OCI-LY7 (cell line): Measurements from ENCODE around the gene LDAH. TPM values are rescaled to one million over a fixed set of nuclear protein-coding genes. Genes with fewer than 3 reads are reported as not detected.

ENCODE experiments used
- BruUV-seq: library from RNA; stranded (reverse); fragments of 400-500 nt; replicated peaks from 2 replicates; lab custom pipeline; 2021; lab: Mats Ljungman, UMichigan
- CTCF ChIA-PET: fragments of 300-600 bp; sonication (Branson Sonifier 250); formaldehyde crosslinking; loops from one replicate; lab custom pipeline; 2022; ENCODE audit warnings: antibody characterized with exemption; ENCODE audit not compliant: unreplicated experiment; lab: Charles Lee
- POLR2A ChIA-PET: fragments of 300-600 bp; sonication (Branson Sonifier 250); formaldehyde crosslinking; loops from one replicate; lab custom pipeline; 2022; ENCODE audit warnings: antibody characterized with exemption; lab: Charles Lee
- DNase-seq: peaks from one replicate; pipeline ENCODE4 v3.0.0-alpha.2; 2015; ENCODE audit warnings: low spot score
- H2AFZ ChIP-seq: fragments of 200-600 bp; sonication (generic), shearing (Covaris generic); 2 replicates; pipeline ENCODE4 v1.6.1; 2014; ENCODE audit warnings: mild to moderate bottlenecking, antibody characterized with exemption, low read length, moderate library complexity
- H3K27ac ChIP-seq: fragments of 200-600 bp; sonication (generic); 2 replicates; pipeline ENCODE4 v1.5.1; 2014; ENCODE audit warnings: mixed run types, low read depth, mild to moderate bottlenecking, moderate library complexity, low read length, inconsistent platforms; ENCODE audit not compliant: poor library complexity, severe bottlenecking
- H3K36me3 ChIP-seq: fragments of 200-600 bp; sonication (generic); 2 replicates; pipeline ENCODE4 v1.6.1; 2014; ENCODE audit warnings: mild to moderate bottlenecking, antibody characterized with exemption, low read length, moderate library complexity, mixed read lengths; ENCODE audit not compliant: insufficient read depth
- H3K4me1 ChIP-seq: fragments of 200-600 bp; sonication (generic); 2 replicates; pipeline ENCODE4 v1.5.1; 2014; ENCODE audit warnings: mild to moderate bottlenecking, low read length; ENCODE audit not compliant: insufficient read depth, poor library complexity, severe bottlenecking
- H3K4me2 ChIP-seq: fragments of 200-600 bp; sonication (generic); 2 replicates; pipeline ENCODE4 v1.6.1; 2014; ENCODE audit warnings: mild to moderate bottlenecking, low read length
- H3K4me3 ChIP-seq: fragments of 200-600 bp; sonication (generic); 2 replicates; pipeline ENCODE4 v1.5.1; 2014; ENCODE audit warnings: mild to moderate bottlenecking, low read depth, low read length; ENCODE audit not compliant: poor library complexity, severe bottlenecking
- H3K79me2 ChIP-seq: fragments of 200-600 bp; sonication (generic); 2 replicates; pipeline ENCODE4 v1.6.1; 2016; ENCODE audit warnings: low read depth, mild to moderate bottlenecking, low read length, moderate library complexity, mixed read lengths; ENCODE audit not compliant: insufficient read depth
- H3K9me2 ChIP-seq: fragments of 200-600 bp; sonication (generic); 2 replicates; pipeline ENCODE4 v1.6.1; 2016; ENCODE audit warnings: mild to moderate bottlenecking, low read length, mixed read lengths; ENCODE audit not compliant: insufficient read depth
- H3K9me3 ChIP-seq: fragments of 200-600 bp; sonication (generic); 2 replicates; pipeline ENCODE4 v1.6.1; 2014; ENCODE audit warnings: mild to moderate bottlenecking, mixed run types, low read length, mixed read lengths
- H4K20me1 ChIP-seq: fragments of 200-600 bp; sonication (generic); 2 replicates; pipeline ENCODE4 v1.6.1; 2014; ENCODE audit warnings: mild to moderate bottlenecking, antibody characterized with exemption, low read length, moderate library complexity, mixed read lengths; ENCODE audit not compliant: insufficient read depth
- EZH2phosphoT487 ChIP-seq: fragments of 200-600 bp; sonication (generic); IDR thresholded peaks from 2 replicates; pipeline ENCODE4 v1.6.1; 2018; ENCODE audit warnings: low read depth, borderline replicate concordance, mild to moderate bottlenecking, mixed run types, antibody characterized with exemption, low read length, moderate library complexity, mixed read lengths
- intact Hi-C: fragments of 100-400 bp; cut with micrococcal nuclease; formaldehyde crosslinking; loops from one replicate; pipeline ENCODE4 v1.10.0; 2022; ENCODE audit not compliant: unreplicated experiment
- total RNA-seq, 2 experiments: library from RNA; depleted of rRNA in 1 of 2; stranded (reverse); fragments of >200 nt in 1 of 2; shearing (Covaris generic) in 1 of 2; gene quantifications; 2 replicates each; pipeline ENCODE4 v1.2.3, GENCODE V29; 2014 to 2022
- TF ChIP-seq, protein P1 (sequence below): fragments of 200-600 bp; sonication (generic); conservative IDR thresholded peaks from 2 replicates; pipeline ENCODE4 v1.5.1; 2014; ENCODE audit warnings: mild to moderate bottlenecking, antibody characterized with exemption, low read length, moderate library complexity, mixed read lengths

Gene LDAH
- total RNA-seq, 2 experiments from 2014 or later: 21.7 to 38.1 TPM

DNA sequence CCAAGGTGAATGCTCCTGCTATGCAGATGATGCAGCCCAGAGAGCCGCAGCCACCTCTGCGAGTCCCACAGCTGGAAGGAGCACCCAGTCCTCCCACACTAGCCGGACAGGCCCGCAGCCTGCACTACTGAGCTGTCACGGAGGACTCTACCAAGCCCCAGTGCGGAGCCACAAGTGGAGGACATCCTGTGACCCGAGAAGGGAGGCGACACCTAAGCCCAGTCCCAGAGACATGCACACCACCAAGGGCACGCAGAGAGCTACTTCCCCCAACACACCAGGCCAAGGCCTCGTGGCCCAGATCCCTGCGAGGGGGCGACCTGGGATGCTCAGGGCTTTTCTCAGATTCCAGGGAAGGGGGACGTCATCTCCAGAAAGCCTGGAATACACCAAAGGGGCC, 184.9 kb downstream of the LDAH start:
- TF ChIP-seq, protein P1, sequence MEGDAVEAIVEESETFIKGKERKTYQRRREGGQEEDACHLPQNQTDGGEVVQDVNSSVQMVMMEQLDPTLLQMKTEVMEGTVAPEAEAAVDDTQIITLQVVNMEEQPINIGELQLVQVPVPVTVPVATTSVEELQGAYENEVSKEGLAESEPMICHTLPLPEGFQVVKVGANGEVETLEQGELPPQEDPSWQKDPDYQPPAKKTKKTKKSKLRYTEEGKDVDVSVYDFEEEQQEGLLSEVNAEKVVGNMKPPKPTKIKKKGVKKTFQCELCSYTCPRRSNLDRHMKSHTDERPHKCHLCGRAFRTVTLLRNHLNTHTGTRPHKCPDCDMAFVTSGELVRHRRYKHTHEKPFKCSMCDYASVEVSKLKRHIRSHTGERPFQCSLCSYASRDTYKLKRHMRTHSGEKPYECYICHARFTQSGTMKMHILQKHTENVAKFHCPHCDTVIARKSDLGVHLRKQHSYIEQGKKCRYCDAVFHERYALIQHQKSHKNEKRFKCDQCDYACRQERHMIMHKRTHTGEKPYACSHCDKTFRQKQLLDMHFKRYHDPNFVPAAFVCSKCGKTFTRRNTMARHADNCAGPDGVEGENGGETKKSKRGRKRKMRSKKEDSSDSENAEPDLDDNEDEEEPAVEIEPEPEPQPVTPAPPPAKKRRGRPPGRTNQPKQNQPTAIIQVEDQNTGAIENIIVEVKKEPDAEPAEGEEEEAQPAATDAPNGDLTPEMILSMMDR: no peak
- no peak for TF ChIP-seq EZH2phosphoT487
- intact Hi-C loops: no loop called here
- Histone ChIP-seq H3K9me2 (no peaks in the 10 kb centered on the region), H3K27ac (no peak overlapping the region), H3K36me3 (no peaks in the 10 kb centered on the region), H3K4me3 (no peak overlapping the region), H3K9me3 (no peaks in the 10 kb centered on the region), H3K4me1 (peaks cover 4% of the 10 kb centered on the region), H3K4me2 (no peak overlapping the region), H3K79me2 (no peaks in the 10 kb centered on the region), H4K20me1 (no peaks in the 10 kb centered on the region), H2AFZ (no peak overlapping the region)
- ChIA-PET POLR2A (no interaction called here), CTCF (no interaction called here)
- DNase-seq: no peak
- BruUV-seq: no TSS peak

DNA sequence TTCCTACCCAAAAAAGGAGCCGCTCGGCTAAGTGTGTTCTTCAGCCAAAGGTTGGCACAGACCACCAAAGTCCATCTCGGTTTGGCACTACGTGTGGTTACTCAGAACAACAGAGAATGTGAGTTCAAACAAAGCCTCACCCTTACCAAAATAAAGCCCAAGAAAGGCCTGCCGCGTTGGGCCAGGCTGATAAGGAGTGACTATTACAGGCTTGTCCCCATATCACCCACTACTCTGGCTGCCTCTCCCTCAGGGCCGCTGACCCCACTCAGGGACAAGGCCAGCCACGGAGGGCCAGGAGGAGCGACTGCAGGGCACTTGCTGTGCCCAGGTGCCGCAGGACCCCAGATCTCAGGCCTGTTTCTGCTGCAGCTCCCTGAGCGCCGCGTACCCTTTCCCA, 185.8 kb downstream of the LDAH start:
- no peaks in the 10 kb centered on the region for H3K36me3 ChIP-seq
- no peak overlapping the region for H3K27ac ChIP-seq
- no peaks in the 10 kb centered on the region for H4K20me1 ChIP-seq
- intact Hi-C loops: no loop called here
- H3K9me3 ChIP-seq: no peaks in the 10 kb centered on the region
- BruUV-seq: no TSS peak
- no peak overlapping the region for H3K4me3 ChIP-seq
- no peak for DNase-seq
- no peak overlapping the region for H3K4me2 ChIP-seq
- no peak overlapping the region for H2AFZ ChIP-seq
- TF ChIP-seq, protein P1: no peak
- no peak for TF ChIP-seq EZH2phosphoT487
- ChIA-PET CTCF (no interaction called here), POLR2A (no interaction called here)
- H3K4me1 ChIP-seq: peaks cover 12% of the 10 kb centered on the region
- no peaks in the 10 kb centered on the region for H3K9me2 ChIP-seq
- H3K79me2 ChIP-seq: no peaks in the 10 kb centered on the region

DNA sequence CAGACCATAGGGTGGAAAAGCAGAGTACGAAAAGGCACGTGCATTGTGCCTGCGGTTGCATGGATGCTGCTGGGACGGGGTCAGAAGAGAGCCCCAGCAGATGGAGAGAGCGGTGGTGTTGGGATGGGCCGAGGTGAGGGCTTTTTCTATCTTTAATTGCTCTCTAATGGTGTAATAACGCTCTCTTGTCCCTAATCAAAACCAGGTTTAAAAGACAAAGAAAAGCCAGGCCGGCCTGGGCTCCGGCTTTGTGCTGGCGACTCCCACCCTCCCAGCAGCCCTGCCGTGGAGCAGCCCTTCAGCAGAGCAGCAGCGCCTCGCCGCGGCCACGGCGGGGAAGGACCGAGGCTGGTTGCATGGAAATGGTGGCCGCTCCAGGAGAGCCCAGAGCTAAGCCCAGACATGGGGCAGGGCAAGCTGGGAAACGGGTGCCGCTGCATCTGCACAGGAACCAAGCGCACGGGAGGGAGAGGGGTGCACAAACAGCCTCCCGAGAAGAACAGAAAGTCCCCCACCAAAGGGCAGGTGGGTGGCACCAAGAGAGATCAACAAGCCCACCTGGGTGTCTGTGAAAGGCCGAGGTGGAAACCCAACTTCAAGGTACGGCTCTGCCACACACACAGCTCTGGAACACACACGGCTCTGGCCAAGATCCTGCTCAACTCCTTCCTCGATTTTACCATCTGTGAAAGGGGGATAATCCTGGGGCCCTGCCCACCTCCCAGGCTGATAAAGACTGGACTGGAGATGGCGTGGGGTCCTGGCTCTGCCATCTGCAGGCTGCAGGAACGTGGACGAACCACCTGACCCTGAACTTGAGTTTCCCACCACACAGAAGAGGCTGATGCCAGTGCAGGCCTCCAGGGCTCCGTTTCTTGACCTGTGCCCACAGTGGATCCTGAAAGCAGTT, 187.0 kb downstream of the LDAH start:
- no peaks in the 10 kb centered on the region for H3K9me3 ChIP-seq
- no peak overlapping the region for H3K4me3 ChIP-seq
- H3K27ac ChIP-seq: no peak overlapping the region
- H3K4me2 ChIP-seq: no peak overlapping the region
- CTCF ChIA-PET: interaction anchor here (0.6 kb wide), 1 partner anchor 173 kb away, joined by 3 read pairs; no protein-coding TSS in a partner anchor
- intact Hi-C loops: loop anchor here (1.0 kb wide), 1 partner anchor 193 kb away; no protein-coding TSS in a partner anchor
- POLR2A ChIA-PET: no interaction called here
- H3K79me2 ChIP-seq: no peaks in the 10 kb centered on the region
- DNase-seq: peak; percentile 49
- H2AFZ ChIP-seq: no peak overlapping the region
- no peaks in the 10 kb centered on the region for H4K20me1 ChIP-seq
- peaks cover 14% of the 10 kb centered on the region for H3K4me1 ChIP-seq
- TF ChIP-seq, protein P1: peak; percentile 75
- no peak for TF ChIP-seq EZH2phosphoT487
- no TSS peak for BruUV-seq
- H3K36me3 ChIP-seq: no peaks in the 10 kb centered on the region
- no peaks in the 10 kb centered on the region for H3K9me2 ChIP-seq
